Peyer's patch (tissue), 4 donors: ENCODE results near the gene KYAT1.

Experiments
- POLR2A ChIP-seq, 2 donors: fragments of 450-650 bp; IDR thresholded peaks; one replicate each; pipeline ENCODE4 v1.5.1; 2017; ENCODE audit warnings: antibody characterized with exemption in 2 of 2, mild to moderate bottlenecking in 2 of 2, moderate library complexity in 2 of 2
- TF ChIP-seq, protein P1 (sequence below), 6 experiments: fragments of 450-650 bp in 4 of 6; fragments of 200-600 bp in 2 of 6; sonication (generic) in 1 of 6; IDR thresholded peaks; one replicate each; pipeline ENCODE4 v1.5.1; 2017 to 2019; ENCODE audit warnings: antibody characterized with exemption in 6 of 6, mild to moderate bottlenecking in 3 of 6, moderate library complexity in 1 of 6

DNA sequence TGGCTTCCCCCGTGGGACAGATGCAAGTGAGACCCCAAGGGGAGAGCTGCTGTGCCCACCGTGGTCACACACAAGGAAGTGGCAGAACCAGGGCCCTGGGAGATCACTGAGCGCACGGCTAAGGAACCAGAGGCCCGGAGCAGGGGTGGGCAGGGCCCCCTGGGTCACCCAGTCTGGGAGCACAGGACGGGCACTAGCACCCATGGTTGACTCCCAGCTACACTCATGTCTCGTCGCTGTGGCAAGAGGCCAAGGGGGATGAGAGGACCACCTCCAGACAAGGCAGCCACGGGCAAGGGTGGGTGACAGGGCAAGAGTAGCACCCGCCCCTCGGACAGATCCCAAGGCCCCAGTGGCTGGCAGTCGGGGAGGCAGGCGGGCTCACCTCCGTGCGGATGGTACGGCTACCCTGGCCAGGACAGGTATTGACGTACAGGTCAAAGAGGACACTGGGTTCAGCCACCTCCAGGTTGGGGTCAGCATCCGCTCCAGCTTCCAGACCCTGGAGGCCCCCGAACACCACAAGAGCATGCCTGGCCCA is 58.3 kb downstream of the KYAT1 start:
- TF ChIP-seq, protein P1, sequence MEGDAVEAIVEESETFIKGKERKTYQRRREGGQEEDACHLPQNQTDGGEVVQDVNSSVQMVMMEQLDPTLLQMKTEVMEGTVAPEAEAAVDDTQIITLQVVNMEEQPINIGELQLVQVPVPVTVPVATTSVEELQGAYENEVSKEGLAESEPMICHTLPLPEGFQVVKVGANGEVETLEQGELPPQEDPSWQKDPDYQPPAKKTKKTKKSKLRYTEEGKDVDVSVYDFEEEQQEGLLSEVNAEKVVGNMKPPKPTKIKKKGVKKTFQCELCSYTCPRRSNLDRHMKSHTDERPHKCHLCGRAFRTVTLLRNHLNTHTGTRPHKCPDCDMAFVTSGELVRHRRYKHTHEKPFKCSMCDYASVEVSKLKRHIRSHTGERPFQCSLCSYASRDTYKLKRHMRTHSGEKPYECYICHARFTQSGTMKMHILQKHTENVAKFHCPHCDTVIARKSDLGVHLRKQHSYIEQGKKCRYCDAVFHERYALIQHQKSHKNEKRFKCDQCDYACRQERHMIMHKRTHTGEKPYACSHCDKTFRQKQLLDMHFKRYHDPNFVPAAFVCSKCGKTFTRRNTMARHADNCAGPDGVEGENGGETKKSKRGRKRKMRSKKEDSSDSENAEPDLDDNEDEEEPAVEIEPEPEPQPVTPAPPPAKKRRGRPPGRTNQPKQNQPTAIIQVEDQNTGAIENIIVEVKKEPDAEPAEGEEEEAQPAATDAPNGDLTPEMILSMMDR (IDR thresholded peaks at IDR 0.05) = no peak
- no peak for TF ChIP-seq POLR2A (IDR thresholded peaks at IDR 0.05)
